ENCODE data around the gene RIPK1.

The RIPK1 gene

GRCh38 chr6:3063733-3064700, 4.3 kb upstream of the RIPK1 start:
- no peaks in the 10 kb centered on the region for H4K20me1 ChIP-seq (ENCODE audit: insufficient read depth, low read length)

GRCh38 chr6:3071568-3071967, 3.3 kb downstream of the RIPK1 start:
- no peaks in the 10 kb centered on the region for H3K36me3 ChIP-seq (replicated peaks; ENCODE audit: low read depth, low read length)
- H3K9me3 ChIP-seq (ENCODE audit: insufficient read depth, low read length): no peaks in the 10 kb centered on the region
- H3K79me2 ChIP-seq (ENCODE audit: low read length): peaks cover 17% of the 10 kb centered on the region
- H3K9ac ChIP-seq (ENCODE audit: low read length): no peak overlapping the region
- H3K27me3 ChIP-seq (ENCODE audit: low read depth, low read length): no peaks in the 10 kb centered on the region
- no peak overlapping the region for H2AFZ ChIP-seq (ENCODE audit: low read depth, low read length)
- H3K4me2 ChIP-seq (ENCODE audit: low read length): no peak overlapping the region
- peaks cover 9% of the 10 kb centered on the region; the same call in 1 of the 2 replicates for H3K4me1 ChIP-seq (ENCODE audit: low read length)
- TF ChIP-seq EZH2phosphoT487 (IDR thresholded peaks at IDR 0.05; ENCODE audit: low read depth) (no peak), CTCF (IDR thresholded peaks at IDR 0.05; ENCODE audit: low read depth, low read length) (no peak)
- H4K20me1 ChIP-seq (ENCODE audit: insufficient read depth, low read length): no peaks in the 10 kb centered on the region
- H3K4me3 ChIP-seq (ENCODE audit: low read length): no peak overlapping the region
- H3K27ac ChIP-seq (ENCODE audit: low read length): no peak overlapping the region

More at GRCh38 chr6:3063733-3064700, 4.3 kb upstream of the RIPK1 start:
- no peak overlapping the region for H3K27ac ChIP-seq (ENCODE audit: low read length)
- TF ChIP-seq EZH2phosphoT487 (IDR thresholded peaks at IDR 0.05; ENCODE audit: low read depth) (no peak), CTCF (IDR thresholded peaks at IDR 0.05; ENCODE audit: low read depth, low read length) (no peak)
- H3K4me2 ChIP-seq (ENCODE audit: low read length): peak overlapping the region; percentile 72
- no peaks in the 10 kb centered on the region for H3K4me1 ChIP-seq (ENCODE audit: low read length)
- H3K27me3 ChIP-seq (ENCODE audit: low read depth, low read length): no peaks in the 10 kb centered on the region
- H2AFZ ChIP-seq (ENCODE audit: low read depth, low read length): no peak overlapping the region
- H3K4me3 ChIP-seq (ENCODE audit: low read length): peak overlapping the region; percentile 80
- H3K79me2 ChIP-seq (ENCODE audit: low read length): no peaks in the 10 kb centered on the region; the same call in 1 of the 2 replicates
- H3K9me3 ChIP-seq (ENCODE audit: insufficient read depth, low read length): no peaks in the 10 kb centered on the region
- H3K36me3 ChIP-seq (replicated peaks; ENCODE audit: low read depth, low read length): no peaks in the 10 kb centered on the region
- peak overlapping the region; percentile 42; the same call in 1 of the 2 replicates for H3K9ac ChIP-seq (ENCODE audit: low read length)

- Histone ChIP-seq H3K79me2 (ENCODE audit: low read length) (peaks cover 17% of the 10 kb centered on the region), H3K27me3 (ENCODE audit: low read depth, low read length) (no peaks in the 10 kb centered on the region)
Observed at GRCh38 chr6:3072798-3073197, 4.5 kb downstream of the RIPK1 start.

More at GRCh38 chr6:3072798-3073197, 4.5 kb downstream of the RIPK1 start:
- Histone ChIP-seq H3K36me3 (replicated peaks; ENCODE audit: low read depth, low read length) (no peaks in the 10 kb centered on the region), H3K9me3 (ENCODE audit: insufficient read depth, low read length) (no peaks in the 10 kb centered on the region), H3K4me1 (ENCODE audit: low read length) (peaks cover 9% of the 10 kb centered on the region; the same call in 1 of the 2 replicates), H3K4me3 (ENCODE audit: low read length) (no peak overlapping the region), H3K4me2 (ENCODE audit: low read length) (no peak overlapping the region), H3K27ac (ENCODE audit: low read length) (no peak overlapping the region), H2AFZ (ENCODE audit: low read depth, low read length) (no peak overlapping the region), H3K9ac (ENCODE audit: low read length) (no peak overlapping the region), H4K20me1 (ENCODE audit: insufficient read depth, low read length) (no peaks in the 10 kb centered on the region)
- TF ChIP-seq CTCF (IDR thresholded peaks at IDR 0.05; ENCODE audit: low read depth, low read length): no peak
- no peak for TF ChIP-seq EZH2phosphoT487 (IDR thresholded peaks at IDR 0.05; ENCODE audit: low read depth)

Data from OCI-LY3 (cell line).